Amniotic stem cell (primary cell): ENCODE data around the gene LARP1.
"Not testable (repeated sequence)": the region's sequence is repeated elsewhere in the genome, so short reads cannot be mapped to it uniquely, and the experiment has no call there.

ENCODE experiments used
- DNase-seq: peaks from one replicate; lab custom pipeline; 2025; lab: John Stamatoyannopoulos, UW

LARP1 gene

DNA sequence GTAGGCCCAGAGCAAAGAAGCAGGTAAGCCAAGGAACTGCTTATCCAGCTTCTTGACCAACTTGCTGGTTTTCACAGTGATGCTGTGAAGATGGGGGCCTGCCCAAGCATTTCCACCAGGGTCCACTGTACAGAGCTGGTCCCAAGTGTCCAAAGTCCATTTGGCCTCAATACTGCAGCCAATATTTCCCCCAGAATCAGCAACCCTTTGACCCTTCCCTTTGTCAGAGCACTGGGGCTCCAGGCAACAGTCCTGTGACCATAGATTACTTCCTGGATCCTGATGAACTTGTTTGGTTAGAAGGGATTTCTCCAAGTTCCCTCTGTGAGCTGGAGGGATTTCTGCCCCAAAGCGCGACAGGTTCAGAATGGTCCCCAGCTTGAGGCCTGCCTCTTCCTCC, 68.9 kb downstream of the LARP1 start:
- DNase-seq: no peak

DNA sequence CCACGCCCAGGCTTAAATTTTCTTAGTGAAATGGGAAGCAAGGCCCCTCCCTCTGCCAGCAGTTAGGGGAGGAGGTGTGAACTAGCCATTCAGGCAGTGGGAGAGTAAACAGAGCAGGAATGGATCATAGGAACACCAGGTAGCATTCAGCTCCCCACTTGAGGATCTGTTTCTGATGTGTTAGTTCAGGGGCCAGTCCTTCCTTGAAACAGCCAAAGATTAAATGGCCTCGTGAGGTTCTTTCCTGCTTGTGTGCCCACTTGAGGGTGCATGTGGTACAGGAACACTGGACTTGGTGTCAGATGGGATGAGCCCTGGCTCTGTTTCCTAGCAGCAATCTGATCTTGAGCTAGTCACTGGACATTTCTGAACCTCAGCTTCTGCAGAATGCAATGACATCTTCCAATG, 74.0 kb downstream of the LARP1 start:
- DNase-seq: no peak

- DNase-seq: no peak
These were observed 74.5 kb downstream of the LARP1 start for GRCh38 chr5:154829589-154830218.

DNA sequence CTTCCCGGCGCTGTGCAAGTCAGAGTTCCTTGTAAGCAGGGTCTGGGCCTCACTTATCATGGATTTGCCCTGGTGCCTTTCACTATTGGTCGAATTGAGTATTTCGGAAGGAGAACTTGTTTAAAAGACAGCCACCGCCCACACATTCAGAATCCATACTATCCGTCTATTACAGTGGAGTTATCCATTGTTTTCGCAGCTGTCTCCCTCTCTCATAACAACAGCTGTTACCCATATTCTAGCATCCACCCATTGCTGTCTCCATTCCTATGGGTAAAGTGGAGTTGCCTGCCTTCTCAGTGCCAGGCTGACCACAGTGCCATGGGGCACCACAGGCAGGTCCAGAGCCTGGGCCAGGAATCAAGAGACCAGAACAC, 75.0 kb downstream of the LARP1 start:
- no peak for DNase-seq

GRCh38 chr5:154830596-154830995, 75.4 kb downstream of the LARP1 start:
- no peak for DNase-seq

DNA sequence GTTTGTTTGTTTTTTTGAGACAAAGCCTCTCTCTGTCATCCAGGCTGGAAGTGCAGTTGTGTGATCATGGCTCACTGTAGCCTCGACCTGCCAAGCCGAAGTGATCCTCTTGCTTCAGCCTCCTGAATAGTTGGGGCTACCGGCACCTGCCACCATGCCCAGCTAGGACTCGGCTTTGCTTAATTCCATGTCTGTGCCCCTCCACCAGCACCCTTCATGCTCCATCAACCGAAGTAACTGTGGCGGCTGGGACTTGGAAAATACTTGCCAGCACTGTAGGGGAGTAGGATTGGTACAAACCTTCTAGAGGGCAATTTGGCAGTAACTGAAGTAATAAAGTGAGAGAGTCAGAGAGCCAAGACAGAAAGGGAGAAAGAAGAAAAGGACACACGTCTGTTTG, 76.3 kb downstream of the LARP1 start:
- no peak for DNase-seq

DNA sequence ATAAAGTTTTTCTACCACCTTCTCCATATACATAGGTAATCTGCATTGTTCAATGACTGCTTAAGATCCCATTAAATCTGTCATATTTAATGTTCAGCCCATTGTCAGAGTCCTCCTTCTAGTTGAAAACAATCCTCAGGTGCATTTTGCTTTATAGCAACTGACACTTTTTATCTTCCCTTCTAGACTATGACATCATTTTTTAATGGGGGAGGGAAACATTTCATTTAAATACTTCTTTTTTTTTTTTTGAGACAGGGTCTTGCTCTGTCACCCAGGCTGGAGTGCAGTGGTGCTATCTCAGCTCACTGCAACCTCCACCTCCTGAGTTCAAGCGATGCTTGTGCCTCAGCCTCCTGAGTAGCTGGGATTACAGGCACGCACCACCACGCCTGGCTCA, 77.6 kb downstream of the LARP1 start:
- DNase-seq: not testable (repeated sequence)

- no peak for DNase-seq
These were observed 78.9 kb downstream of the LARP1 start for GRCh38 chr5:154834053-154834452.

DNA sequence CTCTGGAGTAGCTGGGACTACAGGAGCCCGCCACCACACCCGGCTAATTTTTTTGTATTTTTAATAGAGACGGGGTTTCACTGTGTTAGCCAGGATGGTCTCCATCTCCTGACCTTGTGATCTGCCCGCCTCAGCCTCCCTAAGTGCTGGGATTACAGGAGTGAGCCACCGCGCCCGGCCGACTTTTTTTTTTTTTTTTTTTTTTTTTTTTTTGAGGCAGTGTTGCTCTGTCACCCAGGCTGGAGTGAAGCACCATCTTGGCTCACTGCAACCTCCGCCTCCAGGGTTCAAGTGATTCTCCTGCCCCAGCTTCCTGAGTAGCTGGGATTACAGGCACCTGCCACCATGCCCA, 80.5 kb downstream of the LARP1 start:
- not testable (repeated sequence) for DNase-seq

- DNase-seq: no peak
These were observed 81.0 kb downstream of the LARP1 start for GRCh38 chr5:154836225-154836624.

- no peak for DNase-seq
These were observed 82.1 kb downstream of the LARP1 start for GRCh38 chr5:154837009-154837901.

DNA sequence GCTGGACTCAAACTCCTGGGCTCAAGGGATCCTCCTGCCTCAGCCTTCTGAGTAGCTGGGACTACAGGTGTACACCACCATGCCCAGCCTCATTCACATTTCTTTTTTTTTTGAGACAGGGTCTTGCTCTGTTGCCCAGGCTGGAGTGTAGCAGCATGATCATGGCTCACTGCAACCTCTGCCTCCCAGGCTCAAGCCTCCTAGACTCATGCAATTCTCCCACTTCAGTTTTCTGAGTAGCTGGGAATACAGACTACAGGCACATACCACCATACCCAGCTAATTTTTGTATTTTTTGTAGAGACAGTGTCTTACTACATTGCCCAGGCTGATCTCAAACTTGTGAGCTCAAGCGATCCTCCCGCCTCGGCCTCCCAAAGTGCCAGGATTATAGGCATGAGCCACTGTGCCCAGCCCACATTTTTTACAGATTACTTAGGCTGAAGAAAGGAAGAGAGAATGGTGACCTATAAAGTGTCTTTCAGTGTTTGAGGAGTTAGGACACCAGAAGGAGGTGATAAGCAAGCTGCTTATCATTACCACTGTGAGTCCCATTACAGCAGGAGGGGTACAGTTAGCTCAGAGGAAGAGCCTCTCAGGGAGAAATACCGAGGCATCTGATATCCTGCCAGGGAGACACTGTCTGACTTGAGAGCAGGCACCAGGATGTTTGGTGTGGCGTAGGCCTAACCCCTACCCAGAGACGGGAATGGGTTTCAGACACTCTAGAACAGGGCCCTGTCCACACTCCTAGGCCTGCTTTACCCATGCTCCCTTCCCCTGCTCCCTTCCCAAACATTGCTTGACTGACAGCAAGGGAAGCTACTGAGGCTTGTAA, 85.5 kb downstream of the LARP1 start:
- no peak for DNase-seq

- no peak for DNase-seq
These were observed 86.1 kb downstream of the LARP1 start for GRCh38 chr5:154841273-154841661.

DNA sequence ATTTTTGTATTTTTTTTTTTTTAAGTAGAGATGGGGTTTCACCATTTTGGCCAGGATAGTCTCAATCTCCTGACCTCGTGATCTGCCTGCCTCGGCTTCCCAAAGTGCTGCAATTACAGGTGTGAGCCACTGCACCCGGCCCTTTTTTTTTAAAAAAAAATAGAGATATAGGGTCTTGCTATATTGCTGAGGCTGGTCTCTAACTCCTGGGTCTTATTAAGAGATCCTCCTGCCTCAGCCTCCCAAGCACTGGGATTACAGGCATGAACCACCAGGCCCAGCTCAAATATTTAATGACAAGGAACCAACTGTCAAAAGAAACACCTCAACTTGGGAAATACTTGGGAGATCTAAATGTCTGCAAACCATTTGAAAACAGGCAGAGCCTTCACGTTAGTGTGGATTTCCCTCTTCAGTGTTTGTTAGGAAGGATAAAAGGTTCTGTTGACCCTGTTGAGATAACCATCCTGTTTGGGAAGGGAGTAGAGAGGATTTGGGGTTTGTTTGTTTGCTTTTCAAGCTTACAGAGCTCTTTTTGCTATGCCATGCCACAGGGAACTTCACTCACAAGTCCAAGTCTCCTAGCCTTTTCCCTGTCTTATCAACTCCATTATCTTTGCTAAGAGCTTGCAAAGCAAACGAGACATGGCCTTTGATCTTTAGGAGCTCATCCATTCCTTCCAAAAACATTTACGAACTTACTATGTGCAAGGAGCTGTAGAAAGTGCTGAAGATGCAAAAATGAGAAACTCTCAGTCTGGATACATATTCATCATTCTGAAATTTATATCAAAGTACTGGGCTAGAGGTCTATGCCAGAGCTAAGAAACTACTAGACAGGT, 87.7 kb downstream of the LARP1 start:
- DNase-seq: no peak

DNA sequence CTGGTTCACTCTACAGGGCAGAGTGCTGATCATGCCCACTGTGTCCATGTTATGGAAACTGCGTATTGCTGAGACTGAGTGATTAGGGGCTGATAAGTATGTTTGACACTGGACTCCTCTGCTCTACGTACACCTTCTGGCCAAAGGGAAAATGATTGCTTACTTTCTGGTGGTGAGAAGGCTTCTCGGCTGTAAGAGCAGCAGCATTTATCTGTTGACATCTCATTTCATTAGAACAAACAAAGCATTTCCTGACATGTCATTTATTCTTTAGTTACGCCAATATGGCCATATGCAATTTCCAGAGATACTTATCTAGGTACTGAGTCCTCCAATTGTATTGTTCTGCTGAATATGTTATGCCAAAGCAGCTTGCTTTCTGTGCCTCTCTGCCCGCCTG, 89.6 kb downstream of the LARP1 start:
- DNase-seq: no peak

DNA sequence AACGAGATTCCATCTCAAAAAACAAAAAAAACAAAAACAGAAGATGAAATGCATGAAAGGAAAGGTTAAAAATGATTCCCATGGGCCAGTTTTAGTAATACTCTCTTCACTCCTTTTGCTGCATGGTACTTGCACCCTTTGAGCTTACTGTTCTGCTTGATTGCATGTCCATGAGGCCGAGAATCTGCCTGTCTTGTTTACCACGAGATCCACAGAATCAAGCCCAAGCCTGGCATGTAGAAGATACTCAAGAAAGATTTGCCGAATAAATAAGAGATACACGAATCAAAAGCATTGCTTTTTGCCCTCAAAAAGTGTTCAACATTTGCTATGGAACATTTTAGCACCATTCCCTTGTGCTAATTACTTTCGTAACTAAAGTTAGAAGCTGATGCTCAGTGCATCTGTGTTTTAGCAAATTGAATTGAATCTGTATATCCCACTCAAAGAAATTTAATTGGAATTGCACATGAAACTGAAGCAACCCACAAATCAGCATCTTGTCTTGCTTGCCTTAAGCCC, 94.1 kb downstream of the LARP1 start:
- no peak for DNase-seq

GRCh38 chr5:154849791-154850201, 94.6 kb downstream of the LARP1 start:
- DNase-seq: no peak

DNA sequence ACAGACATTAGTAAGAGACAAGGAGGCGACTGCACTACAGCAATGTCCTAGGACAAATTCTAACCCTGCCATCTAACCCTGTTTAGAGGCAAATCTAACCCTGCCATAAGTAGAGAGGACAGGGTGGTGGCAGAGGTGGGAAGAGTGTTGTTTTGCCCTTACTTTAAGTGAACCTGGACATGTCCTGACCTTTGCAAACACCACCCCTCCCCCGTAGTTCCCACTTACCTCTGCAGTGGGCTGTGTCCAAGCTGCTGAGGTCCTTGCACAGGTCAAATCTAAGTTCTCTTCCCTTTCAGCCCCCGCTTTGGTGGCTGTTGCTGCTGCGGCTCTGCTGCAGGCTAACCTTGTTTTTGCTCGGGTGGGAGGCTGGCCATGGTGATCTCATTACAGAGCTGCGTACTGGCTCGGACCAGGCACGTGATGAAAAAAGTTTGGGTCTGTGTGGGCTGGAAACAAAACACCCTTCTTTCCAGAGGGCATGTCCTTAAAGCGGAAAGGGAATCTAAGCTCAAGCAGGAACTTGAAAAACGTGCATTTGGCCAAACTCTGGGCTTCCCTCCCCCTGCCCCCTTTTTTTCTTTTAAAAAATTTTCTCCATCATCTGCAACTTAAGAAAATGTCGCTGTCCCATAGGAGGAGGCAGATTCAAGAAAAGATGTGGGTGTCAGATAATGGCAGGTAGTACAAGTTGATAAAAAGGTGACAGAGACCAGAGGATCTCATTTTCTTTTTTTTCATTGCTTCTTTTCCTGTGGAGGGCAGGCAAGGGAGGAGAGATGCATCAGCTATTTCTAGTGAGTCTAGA, 95.3 kb downstream of the LARP1 start, which contains the start of gene FAXDC2:
Gene FAXDC2 (minus strand): TSS at position 349 of the 808 bp plus-strand sequence. CDS start 12,425 bp downstream, outside the sequence.
- peak; percentile 72 for DNase-seq

- no peak for DNase-seq
These were observed 96.2 kb downstream of the LARP1 start for GRCh38 chr5:154851351-154851750.

DNA sequence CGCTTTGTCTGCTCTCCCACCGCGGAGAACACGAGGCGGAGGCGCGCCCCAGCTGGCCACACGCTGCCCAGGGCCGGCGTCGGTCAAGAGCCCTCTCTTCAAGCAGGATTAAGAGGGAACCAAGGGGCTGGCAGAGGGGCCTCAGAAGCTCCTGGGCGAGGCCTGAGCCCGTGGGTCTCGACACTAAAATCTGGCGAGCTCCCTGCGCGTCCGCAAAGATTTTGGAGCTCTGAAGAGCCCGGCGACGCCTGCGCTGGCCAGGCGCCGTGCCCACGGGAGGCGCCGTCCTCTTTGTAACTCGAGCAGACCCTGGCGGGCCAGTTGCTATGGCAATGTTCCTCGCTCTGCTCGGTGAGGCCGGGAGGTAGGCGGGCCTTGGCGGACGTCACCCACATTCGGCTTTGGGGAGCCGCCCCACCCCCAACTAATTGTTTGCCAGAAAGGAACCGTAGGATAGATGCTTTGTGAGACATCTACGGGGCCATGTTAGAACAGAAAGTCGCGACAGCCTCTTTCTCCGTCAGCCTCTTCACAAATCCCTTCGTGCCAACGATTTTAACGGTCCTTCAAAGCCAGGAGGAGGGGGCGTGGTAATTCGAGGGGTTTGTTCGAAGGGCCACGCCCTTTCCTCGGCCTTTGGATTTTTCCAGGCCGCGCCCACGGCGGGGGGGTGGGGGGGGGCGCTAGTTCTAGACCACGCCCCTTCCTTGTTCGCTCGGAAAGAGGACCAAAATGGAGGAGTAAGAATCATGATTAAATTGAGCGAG, 102.5 kb downstream of the LARP1 start:
- peak; percentile 95 for DNase-seq
